SHP77 (cell line): ENCODE results near the gene SLC2A2.

Experiments used
- DNase-seq, 2 experiments: peaks; one replicate each; lab custom pipeline; 2025; lab: John Stamatoyannopoulos, UW

The SLC2A2 gene

GRCh38 chr3:171028779-171029232 is 2.3 kb upstream of the SLC2A2 start:
- no peak for DNase-seq

GRCh38 chr3:171028025-171028778 is 1.7 kb upstream of the SLC2A2 start:
- no peak for DNase-seq

- no peak for DNase-seq
These were observed 3.0 kb downstream of the SLC2A2 start for GRCh38 chr3:171023566-171023965.

- no peak for DNase-seq
These were observed 5.1 kb downstream of the SLC2A2 start for GRCh38 chr3:171021377-171021776.

GRCh38 chr3:171018156-171018935 is 8.2 kb downstream of the SLC2A2 start:
- no peak for DNase-seq

- DNase-seq: no peak
These were observed 12.4 kb downstream of the SLC2A2 start for GRCh38 chr3:171013822-171014748.

- DNase-seq: no peak
These were observed 14.6 kb downstream of the SLC2A2 start for GRCh38 chr3:171011873-171012336.

GRCh38 chr3:171011109-171011872 is 15.2 kb downstream of the SLC2A2 start:
- DNase-seq: no peak

- DNase-seq: no peak
These were observed 19.2 kb downstream of the SLC2A2 start for GRCh38 chr3:171007316-171007715.

GRCh38 chr3:171005648-171006047 is 20.9 kb downstream of the SLC2A2 start:
- DNase-seq: no peak

GRCh38 chr3:171001957-171002694 is 24.4 kb downstream of the SLC2A2 start:
- no peak for DNase-seq

- DNase-seq: no peak
These were observed 25.1 kb downstream of the SLC2A2 start for GRCh38 chr3:171001250-171001893.

GRCh38 chr3:171000281-171000680 is 26.2 kb downstream of the SLC2A2 start:
- no peak for DNase-seq

- DNase-seq: no peak
These were observed 26.7 kb downstream of the SLC2A2 start for GRCh38 chr3:170999737-171000242.

GRCh38 chr3:170997961-170998913 is 28.3 kb downstream of the SLC2A2 start:
- DNase-seq: no peak

- no peak for DNase-seq
These were observed 33.7 kb downstream of the SLC2A2 start for GRCh38 chr3:170992854-170993253.

GRCh38 chr3:170991664-170992063 is 34.9 kb downstream of the SLC2A2 start:
- no peak for DNase-seq

- no peak for DNase-seq
These were observed 37.3 kb downstream of the SLC2A2 start for GRCh38 chr3:170989100-170989648.
